ENCODE data around the gene TRAF2.

The TRAF2 gene

DNA sequence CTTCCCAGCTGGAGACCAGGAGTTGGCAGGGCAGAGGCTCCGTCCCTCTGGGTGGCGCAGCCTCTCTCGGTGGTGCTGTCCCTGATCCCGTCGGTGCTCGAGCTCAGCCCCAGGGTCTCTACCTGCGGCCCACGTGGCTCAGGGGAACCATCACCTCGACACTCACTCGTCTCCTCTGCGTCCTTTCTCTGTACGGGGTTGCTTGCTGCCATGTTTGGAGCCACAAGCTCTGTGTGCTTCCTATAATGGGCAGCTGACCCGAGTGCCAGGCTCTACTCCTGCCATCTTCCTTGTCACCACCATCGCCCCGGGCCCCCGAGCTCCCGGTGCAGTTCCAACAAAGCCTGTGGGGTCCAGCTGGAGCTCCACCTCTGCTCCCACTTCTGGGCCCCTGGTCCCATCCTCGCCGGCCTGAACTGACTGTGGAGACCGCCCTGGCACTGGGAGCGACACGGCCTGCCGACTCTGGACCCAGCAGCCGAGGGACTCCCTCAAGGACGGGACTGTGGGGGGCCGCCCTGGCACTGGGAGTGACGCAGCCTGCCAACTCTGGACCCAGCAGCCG lies 53.2 kb downstream of the TRAF2 start:
- Histone ChIP-seq H3K4me3 (ENCODE audit: low read depth in 1 of 2, low read length in 2 of 2) (no peak overlapping the region), H3K27me3 (ENCODE audit: control insufficient read depth in 1 of 2, insufficient read depth in 2 of 2, low read length in 2 of 2) (no peaks in the 10 kb centered on the region), H3K9ac (ENCODE audit: low read length) (no peak overlapping the region), H3K9me3 (ENCODE audit: low read length) (no peaks in the 10 kb centered on the region), H3K36me3 (ENCODE audit: insufficient read depth, low read length) (peaks cover 32% of the 10 kb centered on the region), H3K27ac (ENCODE audit: low read depth, low read length) (no peak overlapping the region), H3K4me1 (ENCODE audit: insufficient read depth, low read length) (peaks cover 9% of the 10 kb centered on the region)

DNA sequence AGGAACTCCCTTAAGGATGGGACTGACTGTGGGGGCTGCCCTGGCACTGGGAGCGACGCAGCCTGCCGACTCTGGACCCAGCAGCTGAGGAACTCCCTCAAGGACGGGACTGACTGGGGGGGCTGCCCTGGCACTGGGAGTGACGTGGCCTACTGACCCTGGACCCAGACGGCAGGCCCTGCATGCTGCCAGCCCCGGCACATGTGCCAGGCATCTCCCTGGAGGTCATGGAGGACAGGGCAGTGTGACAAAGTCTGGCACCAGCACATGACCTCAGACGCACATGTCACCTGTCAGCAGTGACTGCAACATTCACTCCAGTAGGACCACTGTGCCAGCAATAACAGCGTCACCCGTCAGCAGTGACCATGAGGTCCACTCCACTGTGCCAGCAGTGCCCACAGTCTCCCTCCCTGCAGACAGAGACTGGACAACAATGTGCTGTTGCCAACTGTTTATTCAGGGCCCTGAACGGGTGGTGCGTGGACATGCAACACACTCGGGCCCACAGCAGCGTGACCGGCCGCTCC lies 53.7 kb downstream of the TRAF2 start:
- H3K27me3 ChIP-seq (ENCODE audit: control insufficient read depth in 1 of 2, insufficient read depth in 2 of 2, low read length in 2 of 2): no peaks in the 10 kb centered on the region
- H3K36me3 ChIP-seq (ENCODE audit: insufficient read depth, low read length): peaks cover 32% of the 10 kb centered on the region
- no peak overlapping the region for H3K4me3 ChIP-seq (ENCODE audit: low read depth in 1 of 2, low read length in 2 of 2)
- H3K4me1 ChIP-seq (ENCODE audit: insufficient read depth, low read length): peaks cover 12% of the 10 kb centered on the region
- H3K9ac ChIP-seq (ENCODE audit: low read length): no peak overlapping the region
- H3K27ac ChIP-seq (ENCODE audit: low read depth, low read length): no peak overlapping the region
- no peaks in the 10 kb centered on the region for H3K9me3 ChIP-seq (ENCODE audit: low read length)

DNA sequence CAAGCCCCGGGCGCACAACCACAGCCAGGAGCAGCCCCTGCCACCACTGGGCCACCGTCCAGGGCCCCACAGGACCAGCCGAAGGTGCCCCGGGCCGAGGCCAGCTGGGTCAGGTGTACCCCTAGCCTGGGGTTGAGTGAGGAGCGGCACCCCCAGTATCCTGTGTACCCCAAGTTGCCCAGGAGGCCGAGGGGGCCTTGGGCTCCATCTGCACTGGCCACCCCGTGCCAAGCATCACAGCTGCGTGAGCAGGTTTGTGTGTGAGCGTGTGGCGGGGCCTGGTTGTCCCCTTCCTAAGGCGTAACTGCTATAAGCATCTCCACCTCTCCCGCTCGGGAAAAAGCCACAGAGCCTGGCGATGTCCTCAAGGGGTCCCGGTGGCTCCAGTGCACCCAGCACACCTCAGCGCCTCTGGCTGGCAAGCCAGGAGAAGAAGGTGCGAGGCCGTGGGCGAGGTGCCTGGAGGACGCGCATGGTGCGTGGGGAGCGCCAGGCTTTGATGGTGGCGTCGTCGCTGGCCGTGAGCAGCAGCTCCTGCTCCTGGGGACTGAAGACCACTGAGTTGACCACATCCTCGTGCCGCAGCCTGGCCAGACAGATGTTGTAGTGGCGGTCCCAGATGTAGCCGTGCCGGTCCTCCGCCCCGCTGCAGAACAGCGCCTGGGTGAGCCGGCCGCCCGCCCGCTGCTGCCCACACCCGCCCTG lies 54.4 kb downstream of the TRAF2 start:
- H3K4me3 ChIP-seq (ENCODE audit: low read depth in 1 of 2, low read length in 2 of 2): no peak overlapping the region
- H3K9me3 ChIP-seq (ENCODE audit: low read length): no peaks in the 10 kb centered on the region
- H3K36me3 ChIP-seq (ENCODE audit: insufficient read depth, low read length): peaks cover 32% of the 10 kb centered on the region
- peaks cover 12% of the 10 kb centered on the region for H3K4me1 ChIP-seq (ENCODE audit: insufficient read depth, low read length)
- no peaks in the 10 kb centered on the region for H3K27me3 ChIP-seq (ENCODE audit: control insufficient read depth in 1 of 2, insufficient read depth in 2 of 2, low read length in 2 of 2)
- H3K27ac ChIP-seq (ENCODE audit: low read depth, low read length): no peak overlapping the region
- H3K9ac ChIP-seq (ENCODE audit: low read length): no peak overlapping the region

DNA sequence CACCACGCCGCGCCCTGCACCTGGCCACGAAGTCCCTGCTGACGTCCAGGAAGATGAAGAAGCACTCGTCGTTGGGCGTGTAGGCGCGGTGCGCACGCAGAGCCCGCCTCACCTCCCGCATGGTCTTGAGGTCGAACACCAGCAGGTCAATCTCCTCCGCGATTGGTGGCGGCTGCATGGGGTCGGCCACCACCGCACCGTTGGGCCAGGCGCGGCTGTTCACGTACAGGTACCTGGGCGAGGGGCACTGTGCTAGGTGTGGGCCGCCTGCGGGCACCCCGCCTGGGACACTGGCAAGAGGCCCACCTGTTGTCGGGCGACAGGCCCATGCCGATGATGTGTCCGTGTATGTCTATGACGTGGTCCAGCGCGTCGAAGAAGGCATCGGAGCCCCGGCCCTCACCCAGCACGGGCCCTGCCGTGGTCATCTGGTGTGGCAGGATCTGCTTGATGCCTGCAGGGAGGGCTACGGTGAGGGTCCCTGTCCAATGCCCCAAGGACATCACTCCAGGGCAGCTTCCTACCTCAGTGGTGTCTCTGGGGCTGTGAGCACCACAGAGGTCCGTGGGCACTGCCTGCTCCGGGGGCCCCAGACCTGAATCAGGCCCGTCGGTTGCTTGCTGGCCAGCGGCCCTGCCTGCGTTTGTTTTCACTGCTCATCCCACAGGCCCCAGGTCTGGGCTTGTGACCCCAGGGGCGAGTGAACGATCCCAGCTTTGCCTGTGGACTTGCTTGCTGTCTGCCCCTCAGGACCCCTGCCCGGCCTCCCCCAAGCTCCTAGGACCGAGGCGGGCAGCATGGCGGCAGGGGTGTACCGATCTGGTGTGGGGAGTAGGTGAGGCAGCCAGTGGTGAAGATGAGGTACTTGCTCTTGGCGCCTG lies 55.2 kb downstream of the TRAF2 start:
- Histone ChIP-seq H3K9ac (ENCODE audit: low read length) (no peak overlapping the region), H3K27ac (ENCODE audit: low read depth, low read length) (no peak overlapping the region), H3K27me3 (ENCODE audit: control insufficient read depth in 1 of 2, insufficient read depth in 2 of 2, low read length in 2 of 2) (no peaks in the 10 kb centered on the region), H3K9me3 (ENCODE audit: low read length) (no peaks in the 10 kb centered on the region), H3K4me3 (ENCODE audit: low read depth in 1 of 2, low read length in 2 of 2) (no peak overlapping the region), H3K36me3 (ENCODE audit: insufficient read depth, low read length) (peaks cover 32% of the 10 kb centered on the region), H3K4me1 (ENCODE audit: insufficient read depth, low read length) (peaks cover 12% of the 10 kb centered on the region)

GRCh38 chr9:136942112-136942880 lies 56.0 kb downstream of the TRAF2 start:
- Histone ChIP-seq H3K4me3 (ENCODE audit: low read depth in 1 of 2, low read length in 2 of 2) (no peak overlapping the region), H3K27me3 (ENCODE audit: control insufficient read depth in 1 of 2, insufficient read depth in 2 of 2, low read length in 2 of 2) (no peaks in the 10 kb centered on the region), H3K27ac (ENCODE audit: low read depth, low read length) (no peak overlapping the region), H3K9me3 (ENCODE audit: low read length) (no peaks in the 10 kb centered on the region), H3K36me3 (ENCODE audit: insufficient read depth, low read length) (peaks cover 32% of the 10 kb centered on the region), H3K4me1 (ENCODE audit: insufficient read depth, low read length) (peaks cover 12% of the 10 kb centered on the region), H3K9ac (ENCODE audit: low read length) (no peak overlapping the region)

DNA sequence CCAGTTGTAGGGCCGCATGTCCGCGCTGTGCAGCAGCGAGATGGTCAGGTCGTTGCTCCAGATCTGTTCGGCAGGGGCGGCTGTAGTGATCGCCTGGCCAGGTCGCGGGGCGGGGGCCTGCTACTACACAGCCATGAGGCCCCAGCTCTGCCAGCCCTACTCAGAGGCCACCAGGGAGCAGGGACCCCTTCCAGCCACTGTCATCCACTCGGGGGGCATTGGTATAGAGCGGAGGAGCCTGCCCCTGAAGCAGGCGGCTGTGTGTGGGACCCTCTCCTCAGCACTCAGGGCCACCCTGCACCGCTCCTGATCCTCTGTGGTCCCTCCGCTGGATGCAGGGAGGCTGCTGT lies 56.5 kb downstream of the TRAF2 start:
- Histone ChIP-seq H3K9ac (ENCODE audit: low read length) (no peak overlapping the region), H3K9me3 (ENCODE audit: low read length) (no peaks in the 10 kb centered on the region), H3K4me1 (ENCODE audit: insufficient read depth, low read length) (peaks cover 12% of the 10 kb centered on the region), H3K27ac (ENCODE audit: low read depth, low read length) (no peak overlapping the region), H3K27me3 (ENCODE audit: control insufficient read depth in 1 of 2, insufficient read depth in 2 of 2, low read length in 2 of 2) (no peaks in the 10 kb centered on the region), H3K4me3 (ENCODE audit: low read depth in 1 of 2, low read length in 2 of 2) (peak overlapping the region in 1 of 2 donors; percentile 75), H3K36me3 (ENCODE audit: insufficient read depth, low read length) (peaks cover 32% of the 10 kb centered on the region)

GRCh38 chr9:136943291-136944211 lies 57.2 kb downstream of the TRAF2 start:
- H3K27ac ChIP-seq (ENCODE audit: low read depth, low read length): peak overlapping the region; percentile 70
- H3K4me1 ChIP-seq (ENCODE audit: insufficient read depth, low read length): peaks cover 12% of the 10 kb centered on the region

DNA sequence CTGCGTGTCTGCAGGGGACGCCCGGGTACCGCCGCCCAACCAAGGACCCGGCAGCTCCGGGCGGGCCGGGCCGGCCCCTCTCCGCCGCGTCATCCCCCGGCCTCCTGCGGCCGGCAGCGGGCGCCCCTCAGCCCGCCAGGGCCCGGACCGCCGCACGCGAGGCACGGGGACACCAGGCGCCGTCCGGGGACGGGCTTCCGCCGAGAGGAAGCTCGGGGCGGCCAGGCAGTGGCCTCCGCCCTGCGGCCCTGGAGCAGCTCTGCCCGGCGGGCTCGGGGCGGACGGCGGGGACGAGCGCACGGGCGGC lies 57.8 kb downstream of the TRAF2 start:
- Histone ChIP-seq H3K9me3 (ENCODE audit: low read length) (no peaks in the 10 kb centered on the region), H3K36me3 (ENCODE audit: insufficient read depth, low read length) (peaks cover 32% of the 10 kb centered on the region), H3K9ac (ENCODE audit: low read length) (no peak overlapping the region), H3K4me1 (ENCODE audit: insufficient read depth, low read length) (peaks cover 12% of the 10 kb centered on the region), H3K27me3 (ENCODE audit: control insufficient read depth in 1 of 2, insufficient read depth in 2 of 2, low read length in 2 of 2) (no peaks in the 10 kb centered on the region), H3K27ac (ENCODE audit: low read depth, low read length) (peak overlapping the region; percentile 70), H3K4me3 (ENCODE audit: low read depth in 1 of 2, low read length in 2 of 2) (peak overlapping the region; percentile 75 to 76)

More at GRCh38 chr9:136943291-136944211, 57.2 kb downstream of the TRAF2 start:
- Histone ChIP-seq H3K9ac (ENCODE audit: low read length) (no peak overlapping the region), H3K36me3 (ENCODE audit: insufficient read depth, low read length) (peaks cover 32% of the 10 kb centered on the region), H3K9me3 (ENCODE audit: low read length) (no peaks in the 10 kb centered on the region), H3K27me3 (ENCODE audit: control insufficient read depth in 1 of 2, insufficient read depth in 2 of 2, low read length in 2 of 2) (no peaks in the 10 kb centered on the region), H3K4me3 (ENCODE audit: low read depth in 1 of 2, low read length in 2 of 2) (peak overlapping the region; percentile 75 to 76)

- Histone ChIP-seq H3K27ac (ENCODE audit: low read depth, low read length) (peak within 1 kb of the TSS; percentile 70), H3K27me3 (ENCODE audit: control insufficient read depth in 1 of 2, insufficient read depth in 2 of 2, low read length in 2 of 2) (no peaks in the 10 kb centered on the region), H3K4me1 (ENCODE audit: insufficient read depth, low read length) (peaks cover 12% of the 10 kb centered on the region), H3K9ac (ENCODE audit: low read length) (no peak within 1 kb of the TSS), H3K9me3 (ENCODE audit: low read length) (no peaks in the 10 kb centered on the region), H3K4me3 (ENCODE audit: low read depth in 1 of 2, low read length in 2 of 2) (peak within 1 kb of the TSS; percentile 75 to 76), H3K36me3 (ENCODE audit: insufficient read depth, low read length) (peaks cover 30% of the 10 kb centered on the region)
These were observed 58.4 kb downstream of the TRAF2 start, which contains the start of the genes C8G and FBXW5 for GRCh38 chr9:136944519-136945332. C8G (plus strand) TSS chr9:136945243; CDS start chr9:136945321, 78 bp downstream. FBXW5 (minus strand) TSS chr9:136944738; CDS start chr9:136944083, 655 bp downstream.

All from muscle layer of colon (tissue), 2 donors.